ENCODE data around the gene GPC3.

The GPC3 gene

DNA sequence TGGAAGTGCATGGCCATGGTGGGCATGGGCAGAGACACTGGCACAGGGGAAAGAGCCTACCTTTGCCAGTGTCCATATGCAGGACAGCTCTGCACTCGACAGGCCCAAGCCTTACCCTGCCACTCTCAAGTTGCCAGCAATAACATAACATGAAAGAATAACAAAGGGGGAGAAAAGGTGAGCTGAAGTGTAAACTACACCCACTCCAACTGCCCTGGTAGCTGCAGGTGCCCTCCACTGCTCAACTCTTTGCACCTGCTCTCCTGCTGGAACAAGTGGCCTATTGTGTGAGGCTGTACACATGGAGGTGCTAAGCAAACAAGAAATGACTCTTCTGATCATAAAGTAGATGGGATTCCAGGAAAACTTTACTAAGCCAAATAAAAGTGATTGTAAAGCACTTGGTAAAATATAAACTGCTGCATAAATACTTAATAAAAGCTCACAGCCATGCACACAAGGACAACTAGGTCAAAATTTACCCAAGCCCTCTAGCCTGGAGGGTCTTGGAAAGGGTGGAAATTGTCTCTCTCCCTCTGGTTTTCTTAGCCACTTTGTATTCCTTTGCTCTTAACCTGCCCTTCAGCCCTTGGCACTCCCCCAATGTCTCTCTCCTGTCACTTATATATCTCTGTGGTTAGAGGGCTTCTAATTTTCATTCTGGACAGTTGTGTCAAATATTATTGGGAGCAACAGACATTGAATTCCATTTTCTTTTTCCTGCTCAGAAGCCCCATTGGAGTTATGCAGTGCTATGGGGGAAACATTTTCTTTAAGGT lies 308.9 kb downstream of the GPC3 start:
- H3K4me1 ChIP-seq (ENCODE audit: control insufficient read depth, insufficient read depth, low read length, poor library complexity, severe bottlenecking) = no peaks in the 10 kb centered on the region
- no peaks in the 10 kb centered on the region for H3K27me3 ChIP-seq (replicated peaks; ENCODE audit: control insufficient read depth, insufficient read depth, low read length, poor library complexity, severe bottlenecking)
- DNase-seq = no peak
- H3K27ac ChIP-seq (ENCODE audit: insufficient read depth, low read length, poor library complexity, severe bottlenecking) = no peak overlapping the region
- no peak overlapping the region for H3K4me3 ChIP-seq (ENCODE audit: insufficient read depth, low read depth, low read length, poor library complexity, severe bottlenecking)
- H3K9me3 ChIP-seq (ENCODE audit: control insufficient read depth, low read length) = no peaks in the 10 kb centered on the region
- no peaks in the 10 kb centered on the region for H3K36me3 ChIP-seq (ENCODE audit: control insufficient read depth, insufficient read depth, low read length)

DNA sequence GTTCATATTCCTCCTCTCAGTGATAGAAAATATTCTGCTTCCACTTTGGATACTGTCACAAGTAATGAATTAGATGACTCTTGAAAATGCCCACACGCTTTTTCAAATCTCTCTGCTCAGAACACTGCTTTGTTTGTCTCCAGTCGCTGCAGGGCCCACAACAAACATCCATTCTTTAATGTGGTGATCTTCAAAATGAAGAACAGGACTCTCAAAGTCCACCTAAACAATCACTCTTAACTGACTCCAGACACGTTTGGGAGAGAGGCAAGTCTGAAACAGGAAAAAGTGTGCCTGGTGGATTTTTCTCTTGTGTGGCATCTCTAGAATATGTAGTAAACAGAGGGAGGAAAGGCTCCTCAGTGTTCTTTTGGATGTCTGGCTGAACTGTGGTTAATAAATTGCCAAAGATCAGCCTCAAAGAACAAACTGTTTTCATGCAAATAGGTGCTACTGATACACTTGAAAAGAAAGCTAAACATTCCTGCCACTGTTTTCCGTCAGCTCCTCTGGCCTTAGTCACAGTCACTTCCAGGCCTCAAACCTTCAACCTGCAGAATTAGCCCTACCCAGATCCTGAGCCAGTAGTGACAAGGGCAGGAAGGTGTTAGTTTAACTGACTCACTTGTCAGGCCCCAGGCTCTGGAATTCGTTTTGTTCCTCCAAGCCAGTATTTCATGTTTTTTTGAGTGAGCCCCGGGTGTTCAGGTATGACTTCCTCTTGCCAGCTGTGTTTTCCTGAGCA lies 310.5 kb downstream of the GPC3 start:
- DNase-seq = no peak
- no peak overlapping the region for H3K4me3 ChIP-seq (ENCODE audit: insufficient read depth, low read depth, low read length, poor library complexity, severe bottlenecking)

DNA sequence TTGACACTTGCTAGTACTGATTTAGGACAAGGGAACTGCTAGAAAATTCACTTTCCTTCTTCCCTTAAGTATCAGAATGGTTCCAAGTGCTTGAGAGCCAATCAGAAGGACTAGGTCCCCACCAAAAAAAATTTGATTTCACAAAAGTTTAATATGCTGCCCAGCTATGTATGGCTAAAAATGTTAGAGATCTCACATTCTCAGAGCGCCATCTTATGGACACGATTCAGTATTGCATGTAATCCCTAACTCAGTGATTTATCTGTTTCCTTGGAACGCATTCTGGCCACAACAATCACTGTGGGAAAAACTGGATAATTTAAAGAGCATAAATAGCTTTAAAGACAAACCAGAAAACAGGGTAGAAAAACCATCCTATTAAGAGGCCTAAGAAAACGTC lies 315.0 kb downstream of the GPC3 start:
- no peak for DNase-seq

More for the DNA sequence above, 310.5 kb downstream of the GPC3 start:
- Histone ChIP-seq H3K27ac (ENCODE audit: insufficient read depth, low read length, poor library complexity, severe bottlenecking) (no peak overlapping the region), H3K27me3 (replicated peaks; ENCODE audit: control insufficient read depth, insufficient read depth, low read length, poor library complexity, severe bottlenecking) (no peaks in the 10 kb centered on the region), H3K4me1 (ENCODE audit: control insufficient read depth, insufficient read depth, low read length, poor library complexity, severe bottlenecking) (no peaks in the 10 kb centered on the region), H3K9me3 (ENCODE audit: control insufficient read depth, low read length) (no peaks in the 10 kb centered on the region), H3K36me3 (ENCODE audit: control insufficient read depth, insufficient read depth, low read length) (no peaks in the 10 kb centered on the region)

DNA sequence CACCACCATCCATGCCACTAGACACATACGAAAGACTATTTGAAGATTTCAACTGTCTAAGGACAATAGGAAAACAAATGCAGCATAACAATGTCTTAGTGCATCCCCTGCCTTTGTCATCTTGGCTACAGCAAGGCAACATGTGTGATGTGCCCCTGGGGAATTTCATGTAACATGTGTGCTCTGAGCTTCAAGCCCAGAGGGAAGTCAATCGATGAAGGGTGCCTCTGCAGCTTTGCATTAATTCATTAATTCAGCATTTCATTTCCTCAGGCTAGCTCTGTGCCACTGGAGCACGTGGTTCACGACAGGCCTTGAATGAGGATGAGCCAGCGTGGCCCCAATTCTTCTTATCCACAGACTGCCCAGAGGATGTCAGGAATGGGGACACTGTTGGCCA lies 316.2 kb downstream of the GPC3 start:
- no peaks in the 10 kb centered on the region for H3K36me3 ChIP-seq (ENCODE audit: control insufficient read depth, insufficient read depth, low read length)
- H3K27me3 ChIP-seq (replicated peaks; ENCODE audit: control insufficient read depth, insufficient read depth, low read length, poor library complexity, severe bottlenecking) = no peaks in the 10 kb centered on the region
- H3K9me3 ChIP-seq (ENCODE audit: control insufficient read depth, low read length) = no peaks in the 10 kb centered on the region
- no peak overlapping the region for H3K4me3 ChIP-seq (ENCODE audit: insufficient read depth, low read depth, low read length, poor library complexity, severe bottlenecking)
- no peak for DNase-seq
- H3K27ac ChIP-seq (ENCODE audit: insufficient read depth, low read length, poor library complexity, severe bottlenecking) = no peak overlapping the region
- no peaks in the 10 kb centered on the region for H3K4me1 ChIP-seq (ENCODE audit: control insufficient read depth, insufficient read depth, low read length, poor library complexity, severe bottlenecking)

More for the DNA sequence above, 315.0 kb downstream of the GPC3 start:
- no peaks in the 10 kb centered on the region for H3K27me3 ChIP-seq (replicated peaks; ENCODE audit: control insufficient read depth, insufficient read depth, low read length, poor library complexity, severe bottlenecking)
- H3K36me3 ChIP-seq (ENCODE audit: control insufficient read depth, insufficient read depth, low read length) = no peaks in the 10 kb centered on the region
- H3K27ac ChIP-seq (ENCODE audit: insufficient read depth, low read length, poor library complexity, severe bottlenecking) = no peak overlapping the region
- no peak overlapping the region for H3K4me3 ChIP-seq (ENCODE audit: insufficient read depth, low read depth, low read length, poor library complexity, severe bottlenecking)
- no peaks in the 10 kb centered on the region for H3K9me3 ChIP-seq (ENCODE audit: control insufficient read depth, low read length)
- H3K4me1 ChIP-seq (ENCODE audit: control insufficient read depth, insufficient read depth, low read length, poor library complexity, severe bottlenecking) = no peaks in the 10 kb centered on the region

DNA sequence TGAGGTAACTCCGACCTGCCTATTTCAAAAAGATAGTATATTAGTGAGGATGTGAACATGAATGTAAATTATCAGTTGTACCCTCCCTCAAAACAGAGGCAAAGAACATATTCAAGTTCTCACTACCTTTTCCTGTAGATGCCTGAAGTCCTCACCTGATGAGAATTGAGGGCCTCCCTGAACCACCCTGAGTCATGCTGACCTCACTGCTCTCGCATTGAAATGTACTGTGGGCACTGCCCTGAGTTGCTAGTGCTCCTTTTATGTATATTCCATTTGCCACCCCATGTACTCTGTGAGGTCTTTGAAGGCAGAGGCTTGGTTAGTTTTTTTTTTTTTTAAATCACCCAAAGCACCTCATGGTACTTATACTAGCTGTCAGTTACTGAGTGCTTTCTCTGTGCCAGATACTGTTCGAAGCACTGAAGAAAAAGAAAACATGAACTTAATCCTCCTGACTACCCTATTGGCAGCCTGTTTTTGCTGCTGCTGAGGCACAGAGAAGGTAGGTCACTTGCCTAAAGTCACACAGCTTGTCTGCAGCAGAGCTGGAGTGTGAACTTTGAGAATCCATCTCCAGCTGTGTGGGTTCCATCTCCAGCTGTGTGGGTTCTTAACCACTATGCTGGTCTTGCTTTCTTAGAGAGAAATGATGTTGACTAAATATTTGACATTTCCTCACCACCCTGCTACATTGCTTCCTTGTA lies 317.0 kb downstream of the GPC3 start:
- Histone ChIP-seq H3K27ac (ENCODE audit: insufficient read depth, low read length, poor library complexity, severe bottlenecking) (no peak overlapping the region), H3K36me3 (ENCODE audit: control insufficient read depth, insufficient read depth, low read length) (no peaks in the 10 kb centered on the region), H3K4me1 (ENCODE audit: control insufficient read depth, insufficient read depth, low read length, poor library complexity, severe bottlenecking) (no peaks in the 10 kb centered on the region), H3K27me3 (replicated peaks; ENCODE audit: control insufficient read depth, insufficient read depth, low read length, poor library complexity, severe bottlenecking) (no peaks in the 10 kb centered on the region), H3K9me3 (ENCODE audit: control insufficient read depth, low read length) (no peaks in the 10 kb centered on the region), H3K4me3 (ENCODE audit: insufficient read depth, low read depth, low read length, poor library complexity, severe bottlenecking) (no peak overlapping the region)
- DNase-seq = no peak

DNA sequence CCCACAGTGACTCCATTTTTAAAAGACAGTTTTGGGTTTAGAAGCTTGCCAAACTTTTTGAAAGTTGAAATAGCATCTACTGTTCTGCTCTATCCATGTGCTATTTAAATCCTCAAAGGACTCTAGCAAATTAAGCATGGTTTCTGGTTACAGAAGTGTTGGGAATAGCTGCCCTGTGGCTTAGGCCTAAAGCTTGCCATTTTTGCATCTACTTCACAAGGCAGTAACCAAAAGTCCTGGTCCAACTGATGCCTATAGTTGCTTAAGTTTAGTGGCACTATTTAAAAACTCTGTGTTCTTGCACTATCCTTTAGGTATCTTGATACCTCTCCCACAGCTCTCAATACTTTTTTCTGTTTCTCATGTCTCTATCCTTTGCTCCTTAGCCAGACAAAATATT lies 319.1 kb downstream of the GPC3 start:
- Histone ChIP-seq H3K27me3 (replicated peaks; ENCODE audit: control insufficient read depth, insufficient read depth, low read length, poor library complexity, severe bottlenecking) (no peaks in the 10 kb centered on the region), H3K27ac (ENCODE audit: insufficient read depth, low read length, poor library complexity, severe bottlenecking) (no peak overlapping the region), H3K9me3 (ENCODE audit: control insufficient read depth, low read length) (no peaks in the 10 kb centered on the region), H3K36me3 (ENCODE audit: control insufficient read depth, insufficient read depth, low read length) (no peaks in the 10 kb centered on the region), H3K4me3 (ENCODE audit: insufficient read depth, low read depth, low read length, poor library complexity, severe bottlenecking) (no peak overlapping the region), H3K4me1 (ENCODE audit: control insufficient read depth, insufficient read depth, low read length, poor library complexity, severe bottlenecking) (no peaks in the 10 kb centered on the region)
- DNase-seq = no peak

DNA sequence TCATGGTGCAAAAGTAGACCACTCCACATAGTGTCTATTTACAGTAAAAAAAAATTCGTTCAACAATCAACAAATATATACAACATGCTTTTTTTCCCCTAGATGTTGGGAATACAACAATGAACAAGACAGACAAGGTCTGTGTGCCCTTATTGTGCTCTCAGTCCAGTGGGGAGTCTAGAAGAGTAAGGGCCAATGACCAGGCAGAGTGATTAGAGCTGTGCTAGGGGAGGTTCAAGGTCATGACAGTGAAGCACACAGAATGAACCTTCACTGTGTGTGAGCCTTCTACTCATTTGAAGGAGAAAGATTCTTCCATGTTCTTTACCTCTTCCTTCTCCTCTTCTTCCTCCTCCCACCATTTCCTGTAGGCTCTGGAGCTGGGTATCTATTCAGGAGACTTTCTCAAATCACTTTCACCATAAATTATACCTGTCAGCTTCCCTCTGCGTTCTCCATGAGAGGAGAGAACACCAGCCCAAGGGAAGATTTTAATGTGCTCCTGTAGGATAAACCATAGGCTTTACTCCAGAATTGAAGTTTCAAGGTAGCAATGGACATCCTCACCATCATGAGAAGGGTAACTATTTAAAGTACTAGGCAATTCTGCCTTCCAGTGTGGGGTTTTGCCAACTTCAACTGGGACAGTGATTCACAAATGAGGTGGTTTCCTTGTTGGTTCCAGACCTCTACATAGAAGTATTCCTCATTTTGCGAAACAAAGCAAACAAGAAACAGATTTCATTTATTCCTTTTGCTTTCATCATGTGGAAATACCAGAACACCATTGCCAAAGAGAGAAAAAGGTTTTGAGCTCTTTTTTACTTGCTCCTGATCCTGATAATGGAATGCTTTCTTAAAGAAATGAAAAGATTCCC lies 323.2 kb downstream of the GPC3 start:
- no peaks in the 10 kb centered on the region for H3K4me1 ChIP-seq (ENCODE audit: control insufficient read depth, insufficient read depth, low read length, poor library complexity, severe bottlenecking)
- H3K27me3 ChIP-seq (replicated peaks; ENCODE audit: control insufficient read depth, insufficient read depth, low read length, poor library complexity, severe bottlenecking) = no peaks in the 10 kb centered on the region
- DNase-seq = no peak

DNA sequence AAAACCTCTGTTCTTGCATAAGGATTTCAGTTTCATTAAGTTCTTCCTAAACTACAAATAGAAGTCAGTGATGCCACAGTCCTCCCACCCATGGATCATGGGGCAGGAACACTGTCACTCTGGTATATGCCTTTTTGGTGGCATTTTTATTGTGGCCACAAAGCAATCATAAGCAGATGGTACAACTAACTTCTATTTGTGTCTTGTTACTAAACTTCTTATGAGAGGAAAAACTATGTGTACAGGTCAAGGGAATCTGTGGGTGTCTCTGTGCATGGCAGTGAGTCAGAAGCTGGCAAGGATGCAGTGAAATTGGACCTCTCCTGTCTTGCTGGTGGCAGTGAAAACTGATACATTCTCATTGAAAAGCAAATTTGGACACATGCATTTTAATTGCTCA lies 325.1 kb downstream of the GPC3 start:
- Histone ChIP-seq H3K27me3 (replicated peaks; ENCODE audit: control insufficient read depth, insufficient read depth, low read length, poor library complexity, severe bottlenecking) (no peaks in the 10 kb centered on the region), H3K36me3 (ENCODE audit: control insufficient read depth, insufficient read depth, low read length) (no peaks in the 10 kb centered on the region), H3K4me3 (ENCODE audit: insufficient read depth, low read depth, low read length, poor library complexity, severe bottlenecking) (no peak overlapping the region), H3K4me1 (ENCODE audit: control insufficient read depth, insufficient read depth, low read length, poor library complexity, severe bottlenecking) (no peaks in the 10 kb centered on the region), H3K9me3 (ENCODE audit: control insufficient read depth, low read length) (no peaks in the 10 kb centered on the region), H3K27ac (ENCODE audit: insufficient read depth, low read length, poor library complexity, severe bottlenecking) (no peak overlapping the region)
- no peak for DNase-seq

More for the DNA sequence above, 323.2 kb downstream of the GPC3 start:
- Histone ChIP-seq H3K36me3 (ENCODE audit: control insufficient read depth, insufficient read depth, low read length) (no peaks in the 10 kb centered on the region), H3K4me3 (ENCODE audit: insufficient read depth, low read depth, low read length, poor library complexity, severe bottlenecking) (no peak overlapping the region), H3K9me3 (ENCODE audit: control insufficient read depth, low read length) (no peaks in the 10 kb centered on the region), H3K27ac (ENCODE audit: insufficient read depth, low read length, poor library complexity, severe bottlenecking) (no peak overlapping the region)

DNA sequence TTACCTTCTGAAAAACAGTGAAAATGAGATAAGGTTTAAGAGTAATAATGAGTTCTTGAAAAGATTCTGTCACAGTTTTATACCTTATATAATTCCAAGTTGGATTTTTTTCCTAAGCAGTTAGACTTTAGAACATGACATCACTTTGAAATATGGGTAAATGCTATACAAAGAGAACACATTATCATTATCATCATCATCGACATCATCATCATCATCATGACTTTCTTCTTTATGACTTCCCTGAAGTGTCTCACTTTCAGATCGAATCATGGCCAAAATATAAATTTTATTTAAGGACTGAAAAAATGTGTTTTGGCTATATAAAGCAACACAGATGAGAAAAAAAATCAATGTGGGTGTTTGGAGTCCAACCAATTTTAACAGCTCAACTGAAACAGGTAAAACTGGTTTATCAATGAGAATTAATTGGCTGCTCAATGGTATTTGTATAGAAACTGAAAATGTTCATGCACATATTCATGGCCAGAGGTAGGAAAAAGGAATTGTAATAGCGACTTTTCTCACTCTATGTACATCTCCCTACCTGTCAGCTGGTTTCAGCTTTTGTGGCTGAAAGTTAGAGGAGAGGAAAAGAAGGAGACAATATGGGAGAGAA lies 327.0 kb downstream of the GPC3 start:
- H3K27me3 ChIP-seq (replicated peaks; ENCODE audit: control insufficient read depth, insufficient read depth, low read length, poor library complexity, severe bottlenecking) = no peaks in the 10 kb centered on the region
- H3K4me3 ChIP-seq (ENCODE audit: insufficient read depth, low read depth, low read length, poor library complexity, severe bottlenecking) = no peak overlapping the region
- no peaks in the 10 kb centered on the region for H3K36me3 ChIP-seq (ENCODE audit: control insufficient read depth, insufficient read depth, low read length)
- no peak overlapping the region for H3K27ac ChIP-seq (ENCODE audit: insufficient read depth, low read length, poor library complexity, severe bottlenecking)
- no peaks in the 10 kb centered on the region for H3K4me1 ChIP-seq (ENCODE audit: control insufficient read depth, insufficient read depth, low read length, poor library complexity, severe bottlenecking)
- no peak for DNase-seq
- H3K9me3 ChIP-seq (ENCODE audit: control insufficient read depth, low read length) = no peaks in the 10 kb centered on the region

Measured in effector memory CD4-positive, alpha-beta T cell (primary cell).